PFSK-1 (cell line): ENCODE measurements around the gene TRAF1.

ENCODE experiments used
- FOXP2 ChIP-seq: optimal IDR thresholded peaks from 2 replicates; pipeline ENCODE3; 2011; ENCODE audit warnings: borderline replicate concordance, control low read depth, inconsistent platforms; ENCODE audit not compliant: insufficient read depth; ENCODE audit errors: extremely low read length, extremely low read depth
- POLR2AphosphoS5 ChIP-seq: IDR thresholded peaks from 2 replicates; pipeline ENCODE4 v1.6.1; 2012; ENCODE audit warnings: low read depth, mild to moderate bottlenecking, control low read depth, low read length, moderate library complexity
- REST ChIP-seq, 2 experiments: IDR thresholded peaks; 2 replicates each; pipeline versions ENCODE4 v1.6.1 to v1.8.0; 2011 to 2012; ENCODE audit warnings: low read depth in 2 of 2, low read length in 2 of 2, control low read depth in 1 of 2, inconsistent platforms in 1 of 2, mild to moderate bottlenecking in 1 of 2, moderate library complexity in 1 of 2; ENCODE audit not compliant: insufficient read depth in 1 of 2
- SIN3A ChIP-seq: IDR thresholded peaks from 2 replicates; pipeline ENCODE4 v1.6.1; 2012; ENCODE audit warnings: mild to moderate bottlenecking, low read length, moderate library complexity, borderline replicate concordance; ENCODE audit not compliant: insufficient read depth
- TAF1 ChIP-seq: IDR thresholded peaks from 2 replicates; pipeline ENCODE4 v1.6.1; 2012; ENCODE audit warnings: low read length, control low read depth, borderline replicate concordance; ENCODE audit not compliant: insufficient read depth

GRCh38 chr9:120904978-120905301 lies 21.7 kb downstream of the TRAF1 start:
- TF ChIP-seq POLR2AphosphoS5 (no peak), REST (IDR thresholded peaks at IDR 0.05; ENCODE audit: insufficient read depth in 1 of 2, low read depth in 2 of 2, low read length in 2 of 2) (no peak), TAF1 (no peak), FOXP2 (no peak), SIN3A (no peak)
